ENCODE results near the gene FBF1. TPM values are rescaled to one million over a fixed set of nuclear protein-coding genes. Genes with fewer than 3 reads are reported as not detected.

Gene FBF1
- total RNA-seq, 1 donor from 2014 or later: 11.6 TPM

DNA sequence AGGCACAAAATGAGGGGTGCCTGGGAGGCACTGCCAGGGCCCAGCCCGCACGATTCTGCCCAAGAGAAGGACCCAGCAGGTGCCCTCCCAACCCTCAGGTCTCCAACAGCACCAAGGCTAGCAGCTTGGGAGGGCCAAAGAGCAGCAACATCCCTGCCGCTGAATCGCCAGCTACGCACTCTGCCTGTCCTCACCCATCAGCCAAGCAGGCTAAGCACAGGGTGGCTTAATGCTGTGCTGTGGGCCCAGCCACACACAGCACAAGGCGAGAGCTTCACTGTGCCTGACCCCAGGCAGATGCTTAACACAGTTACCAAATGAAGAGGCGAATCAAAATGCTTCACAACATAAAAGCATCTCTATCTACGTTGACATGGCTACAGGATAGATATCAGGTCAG, 25.6 kb downstream of the FBF1 start:
- no peak for DNase-seq

DNA sequence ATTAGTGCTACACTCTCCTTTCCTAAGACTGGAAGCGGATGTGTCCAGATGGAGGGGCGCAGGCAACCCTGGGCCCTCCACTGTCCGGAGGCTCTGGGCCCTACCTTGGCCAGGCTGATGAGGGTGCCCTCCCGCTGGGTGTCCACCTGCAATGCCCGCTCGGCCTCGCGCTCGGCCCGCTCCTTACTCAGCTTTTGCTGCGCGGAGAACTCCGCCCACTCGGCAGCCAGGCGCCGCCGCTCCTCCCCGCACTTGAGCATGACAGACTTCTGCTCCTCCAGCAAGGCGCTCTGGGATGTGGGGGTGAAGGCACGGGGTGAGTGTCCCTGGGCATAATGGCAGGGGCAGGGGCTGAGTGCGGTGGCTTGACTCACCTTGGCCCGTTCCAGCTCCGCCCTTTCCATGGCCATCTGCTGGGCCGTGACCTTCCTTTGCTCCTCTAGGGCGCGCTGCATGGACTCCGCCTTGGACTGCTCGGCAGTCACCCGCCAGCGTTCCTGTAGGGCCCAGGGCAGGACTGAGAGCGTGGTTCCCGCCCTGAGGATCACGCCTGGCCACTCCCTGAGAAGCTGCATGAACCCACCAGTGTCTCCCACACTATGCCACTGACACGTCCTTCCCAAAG, 26.1 kb downstream of the FBF1 start:
- DNase-seq: no peak

DNA sequence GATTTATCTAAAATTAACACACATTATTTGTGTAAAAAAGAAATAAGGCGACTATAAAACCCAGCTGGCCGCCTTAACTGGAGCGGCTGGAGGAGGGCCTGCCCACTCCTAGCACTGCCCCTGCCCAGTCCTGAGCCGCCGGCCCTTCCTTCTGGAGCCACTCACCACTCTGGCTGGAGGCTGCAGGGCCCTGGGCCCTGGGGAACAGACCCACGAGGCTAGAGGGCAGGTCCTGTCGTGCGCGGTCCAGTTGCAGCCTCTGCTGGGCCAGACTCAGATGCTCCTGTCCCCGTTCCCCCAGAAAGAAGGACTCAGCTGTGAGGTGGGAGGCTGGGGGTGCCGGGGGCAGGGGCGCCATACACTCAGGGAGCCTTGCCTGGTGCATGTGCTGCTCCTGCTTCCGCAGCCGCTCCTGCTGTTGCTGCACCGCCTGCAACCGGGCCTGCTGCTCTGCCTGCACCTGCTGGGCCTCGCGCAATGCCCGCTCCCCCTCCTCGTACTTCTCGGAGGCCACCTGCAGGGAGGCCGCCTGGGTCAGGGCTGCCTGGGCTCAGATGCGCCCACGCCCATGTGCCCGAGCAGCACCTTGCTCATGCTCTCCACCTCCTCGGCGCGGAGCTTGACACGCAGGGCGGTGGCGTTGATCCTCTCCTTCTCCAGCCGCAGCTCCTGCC, 27.2 kb downstream of the FBF1 start:
- DNase-seq: no peak

DNA sequence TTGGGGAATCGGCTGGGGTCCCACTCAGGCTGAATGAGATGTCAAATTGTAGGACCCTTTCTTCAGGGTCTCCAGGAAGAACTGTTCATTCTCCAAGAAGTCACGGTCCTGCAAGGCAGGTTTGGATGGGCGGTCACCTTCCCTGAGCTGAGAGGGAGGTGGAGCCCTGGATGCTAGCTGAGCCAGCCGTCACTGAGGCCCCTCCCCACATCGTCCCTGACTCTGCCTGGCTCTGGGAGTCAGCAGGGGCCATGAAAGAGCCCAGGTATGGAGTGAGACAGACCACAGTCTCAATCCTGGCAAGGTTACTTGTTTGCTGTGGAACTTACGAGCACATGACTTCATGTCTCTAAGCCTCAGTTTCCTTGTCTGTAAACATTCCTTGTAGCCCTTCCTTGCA, 30.1 kb downstream of the FBF1 start:
- DNase-seq: no peak

DNA sequence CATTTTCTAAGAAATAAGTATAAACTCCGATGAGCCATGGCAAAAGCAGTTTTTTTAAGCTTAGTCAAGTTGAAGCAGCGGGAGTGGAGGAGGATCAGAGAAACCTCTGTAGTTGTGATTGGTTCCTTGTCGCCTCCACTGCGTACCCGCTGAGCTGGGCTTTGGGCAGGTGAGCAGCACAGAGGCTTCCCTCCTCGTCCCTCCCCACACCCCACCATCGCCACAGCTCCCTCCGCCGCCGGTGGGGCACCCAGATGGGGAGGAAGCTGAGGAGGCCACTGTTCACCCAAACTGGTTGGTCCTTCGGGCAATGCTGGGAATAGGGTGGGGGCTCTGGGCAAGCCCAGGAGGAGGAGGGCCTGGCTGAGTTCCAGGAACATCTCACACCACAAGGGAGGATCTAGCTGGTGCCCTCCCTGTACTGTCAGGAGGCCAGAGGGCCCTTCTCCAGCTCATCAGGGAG, 31.0 kb downstream of the FBF1 start:
- DNase-seq: no peak

DNA sequence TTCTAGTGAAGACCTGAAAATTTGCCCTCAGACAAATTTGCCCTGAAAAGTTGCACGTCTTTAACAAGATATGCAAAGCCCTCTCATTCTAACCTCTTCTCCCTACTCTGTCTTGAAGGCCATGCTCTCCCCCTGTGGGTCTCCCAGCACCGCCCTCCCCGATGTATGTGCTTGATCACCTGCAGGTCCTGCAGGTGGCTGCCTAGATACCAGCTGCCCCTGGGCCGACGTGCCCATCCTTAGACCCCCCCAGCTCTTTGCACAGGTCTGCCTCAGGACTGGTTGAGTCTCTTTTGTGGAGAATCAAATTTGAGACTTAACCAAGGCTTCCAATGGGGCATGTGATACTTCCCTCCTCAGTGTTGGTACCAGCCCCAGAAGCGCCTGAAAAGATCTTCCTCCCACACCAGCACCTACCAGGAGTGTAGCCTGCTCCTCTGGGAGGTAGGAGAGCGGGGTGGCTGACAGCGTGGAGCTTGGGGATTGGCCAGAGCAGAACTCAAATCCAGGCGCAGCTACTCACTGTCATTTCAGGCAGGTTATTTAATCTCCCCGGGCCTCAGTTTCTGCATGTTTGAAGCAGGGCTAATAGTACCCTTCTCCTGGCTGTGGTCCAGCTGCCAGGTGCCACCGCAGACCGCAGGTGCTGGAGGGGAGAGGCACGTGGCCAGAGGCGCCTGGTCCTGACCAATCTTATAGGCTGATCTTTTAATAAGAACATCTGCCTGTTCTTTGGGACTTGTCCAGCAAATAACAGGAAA, 31.6 kb downstream of the FBF1 start:
- DNase-seq: no peak

DNA sequence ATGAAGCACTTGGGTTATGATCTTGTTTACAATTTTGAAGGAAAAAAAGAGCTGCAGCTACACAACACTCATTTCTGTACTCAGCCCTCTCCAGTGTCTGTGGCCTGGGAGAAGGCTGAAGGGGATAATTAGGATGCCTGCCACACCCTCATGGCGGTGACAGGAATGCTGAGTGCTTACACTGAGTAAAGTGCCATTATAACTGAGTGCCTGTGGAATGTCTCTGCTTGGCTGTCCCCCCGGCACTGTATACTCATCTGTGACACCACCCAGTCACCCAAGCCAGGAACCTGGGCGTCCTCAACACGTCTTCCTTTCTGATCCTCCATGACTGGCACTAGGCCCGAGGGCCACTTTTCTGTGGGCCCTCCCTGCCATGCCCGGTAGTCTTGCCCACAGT, 32.6 kb downstream of the FBF1 start:
- DNase-seq: no peak

DNA sequence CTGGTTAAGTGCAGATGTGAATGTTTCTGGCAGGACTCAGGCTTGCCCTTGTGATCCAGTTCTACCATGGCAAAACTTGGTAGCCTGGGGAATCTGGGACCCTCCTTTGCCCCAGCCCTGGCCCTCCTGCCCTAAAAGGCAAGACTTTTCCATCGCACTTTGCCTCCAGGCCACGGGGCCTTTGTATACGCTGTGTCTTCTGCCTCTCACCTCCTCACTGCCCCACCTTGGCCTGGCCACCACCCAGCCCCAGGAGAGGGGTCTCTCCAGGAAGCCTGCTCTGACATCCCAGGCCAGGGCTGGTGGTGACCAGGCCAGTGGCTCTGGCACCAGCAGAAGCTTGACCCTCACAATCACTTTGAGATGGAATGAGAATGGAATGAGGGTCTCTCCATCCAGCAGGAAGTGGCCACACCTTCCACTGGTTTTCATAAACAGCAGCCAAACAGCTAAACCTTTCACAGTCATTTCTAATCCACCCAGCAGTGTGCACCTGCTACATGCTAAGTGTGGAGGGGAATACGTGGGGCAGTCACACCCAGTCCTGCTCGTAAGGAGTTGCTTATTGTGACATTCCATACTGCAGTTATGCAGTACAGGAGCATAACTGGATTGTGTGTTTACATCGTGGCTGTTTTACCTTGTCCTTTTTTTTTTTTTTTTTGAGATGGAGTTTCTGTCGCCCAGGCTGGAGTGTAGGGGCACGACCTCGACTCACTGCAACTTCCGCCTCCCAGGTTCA, 34.5 kb downstream of the FBF1 start:
- DNase-seq: no peak

DNA sequence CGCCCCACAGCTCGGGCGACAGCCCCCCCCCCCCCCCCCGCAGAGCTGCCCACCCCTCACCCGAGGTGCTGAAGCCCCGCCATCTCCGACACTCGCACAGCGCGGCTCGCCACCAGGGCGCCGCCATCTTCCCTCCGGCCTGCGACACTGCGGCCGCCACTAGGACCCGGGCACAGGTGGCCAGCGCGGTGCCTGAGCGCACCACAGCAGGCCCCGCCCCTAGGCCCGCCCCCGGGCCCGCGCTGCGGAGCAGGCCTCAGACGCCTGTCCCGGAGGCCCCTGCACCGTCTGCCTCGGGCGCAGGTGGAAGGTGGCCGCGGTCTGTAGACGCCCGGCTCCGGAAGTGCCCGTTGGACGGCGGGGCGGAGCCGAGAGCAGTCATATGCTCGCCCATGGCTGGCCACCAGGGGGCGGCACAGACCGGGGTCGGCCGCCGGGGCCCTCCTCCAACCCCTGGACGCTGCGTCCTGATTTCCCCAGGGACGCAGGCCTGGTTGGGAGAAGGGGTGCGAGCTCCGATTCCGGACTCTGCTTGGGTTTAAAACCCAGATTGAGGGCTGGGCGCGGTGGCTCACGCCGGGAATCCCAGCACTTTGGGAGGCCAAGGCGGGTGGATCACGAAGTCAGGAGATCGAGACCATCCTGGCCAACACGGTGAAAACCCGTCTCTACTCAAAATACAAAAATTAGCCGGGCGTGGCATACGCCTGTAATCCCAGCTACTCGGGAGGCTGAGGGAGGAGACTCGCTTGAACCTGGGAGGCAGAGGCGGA, 35.9 kb downstream of the FBF1 start, which contains the start of gene MRPL38:
MRPL38 (minus strand) TSS at position 136 of the 773 bp plus-strand sequence; CDS start at position 127, 9 bp downstream.
- peak; percentile 96 for DNase-seq

DNA sequence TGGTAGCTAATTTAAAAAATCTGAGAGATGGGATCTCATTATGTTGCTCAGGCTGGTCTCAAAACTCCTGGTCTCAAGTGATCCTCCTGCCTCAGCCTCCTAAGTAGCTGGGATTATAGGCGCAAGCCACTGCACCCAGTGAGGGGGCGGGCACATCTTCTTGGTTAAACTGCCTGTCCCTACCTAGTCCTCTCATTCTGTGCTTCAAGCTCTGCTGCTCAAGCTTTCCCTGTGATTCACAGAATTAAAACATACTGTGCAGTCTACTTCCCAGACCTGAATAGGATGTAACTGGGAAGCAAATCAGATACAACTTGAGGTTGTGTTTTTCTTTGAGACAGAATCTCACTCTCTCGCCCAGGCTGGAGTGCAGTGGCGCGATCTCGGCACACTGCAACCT, 38.4 kb downstream of the FBF1 start:
- DNase-seq: no peak

DNA sequence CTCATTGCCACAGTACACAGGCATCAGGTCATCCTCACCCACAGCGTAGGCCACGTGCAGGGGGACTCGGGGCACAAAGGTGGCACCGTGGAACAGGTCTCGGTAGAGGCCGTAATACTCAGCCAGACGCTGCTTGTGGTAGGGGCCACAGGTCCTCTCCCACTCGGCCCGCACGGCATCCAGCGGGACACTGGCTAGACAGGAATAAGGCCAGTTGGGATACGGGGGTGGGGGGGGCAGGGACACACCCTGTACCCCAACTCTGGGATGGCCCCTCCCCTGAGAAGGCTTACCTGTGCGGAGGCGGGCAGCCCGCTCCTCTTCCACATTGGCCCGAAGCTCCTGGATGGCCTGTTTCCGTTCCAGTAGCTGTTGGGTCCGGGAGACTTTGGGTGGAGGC, 39.1 kb downstream of the FBF1 start:
- no peak for DNase-seq

DNA sequence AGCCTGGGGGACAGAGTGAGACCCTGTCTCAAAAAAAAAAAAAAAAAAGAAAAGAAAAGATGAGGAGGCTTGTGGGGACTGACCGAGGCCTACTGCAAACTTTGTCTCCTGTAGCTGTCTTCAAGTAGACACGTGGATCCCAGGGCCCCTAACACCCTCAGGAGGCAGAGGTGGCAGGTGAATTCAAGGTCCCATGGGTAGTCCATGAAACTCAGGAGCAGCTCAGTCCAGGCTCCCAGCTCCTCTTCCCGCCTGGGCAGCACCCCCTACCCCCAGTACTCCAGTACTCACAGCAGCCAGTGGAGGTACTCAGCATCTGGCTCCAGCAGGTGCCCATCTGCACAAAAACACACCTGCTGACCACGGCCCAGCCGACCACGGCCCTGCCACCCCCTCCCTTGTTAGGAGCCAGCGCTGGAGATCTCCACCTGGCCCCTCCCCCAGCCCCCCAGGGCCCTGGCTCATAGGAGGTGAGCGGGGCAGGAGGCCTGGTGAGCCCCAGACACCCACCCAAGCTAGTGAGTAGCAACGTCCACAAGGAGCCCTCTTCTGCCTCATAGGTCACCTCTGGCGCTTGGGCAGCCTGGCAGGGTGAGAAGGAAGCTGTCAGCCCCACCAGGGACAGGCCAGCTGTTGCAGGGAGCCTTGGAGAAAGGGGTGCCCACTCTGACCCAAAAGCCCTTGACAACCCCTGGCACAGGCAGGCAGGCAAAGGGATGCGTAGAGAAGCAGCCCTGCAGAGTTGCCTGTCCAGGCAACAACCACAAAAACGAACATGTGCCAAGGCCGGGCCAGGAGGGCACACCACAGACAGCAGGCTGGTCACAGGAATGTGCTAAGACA, 39.9 kb downstream of the FBF1 start:
- no peak for DNase-seq

DNA sequence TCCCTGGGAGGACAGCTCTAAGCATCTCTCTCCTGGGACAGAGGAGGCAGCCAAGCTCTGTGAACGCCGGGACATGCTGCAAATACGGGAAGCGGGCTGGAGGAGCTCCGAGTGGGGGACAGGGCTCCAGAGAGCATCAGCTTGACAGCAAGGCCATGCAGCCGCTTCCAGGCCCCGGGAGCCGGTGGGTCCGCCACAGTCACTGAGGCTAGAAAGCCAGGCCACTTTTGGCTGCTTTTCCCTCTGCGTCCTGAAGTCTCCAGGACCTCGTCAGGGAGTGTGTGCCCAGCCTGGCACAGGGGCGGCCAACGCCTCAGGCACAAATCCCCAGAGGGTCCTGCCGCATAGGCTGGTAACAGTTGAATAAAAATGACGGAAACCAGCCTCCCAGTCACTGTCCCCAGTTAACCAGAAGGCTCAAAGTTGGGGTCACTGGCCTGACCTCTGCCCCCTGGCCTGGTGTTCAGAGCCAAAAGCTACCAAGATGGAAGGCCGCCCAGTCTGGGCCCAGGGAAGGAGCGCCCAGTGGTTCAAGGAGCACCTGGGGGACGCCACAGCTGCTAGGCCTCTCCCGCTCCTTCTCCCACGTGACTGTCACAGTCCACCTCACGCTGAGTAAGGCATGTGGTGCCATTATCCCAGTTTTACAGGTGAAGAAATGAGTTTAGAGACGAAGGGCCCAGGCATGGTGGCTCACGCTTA, 40.9 kb downstream of the FBF1 start:
- DNase-seq: no peak

DNA sequence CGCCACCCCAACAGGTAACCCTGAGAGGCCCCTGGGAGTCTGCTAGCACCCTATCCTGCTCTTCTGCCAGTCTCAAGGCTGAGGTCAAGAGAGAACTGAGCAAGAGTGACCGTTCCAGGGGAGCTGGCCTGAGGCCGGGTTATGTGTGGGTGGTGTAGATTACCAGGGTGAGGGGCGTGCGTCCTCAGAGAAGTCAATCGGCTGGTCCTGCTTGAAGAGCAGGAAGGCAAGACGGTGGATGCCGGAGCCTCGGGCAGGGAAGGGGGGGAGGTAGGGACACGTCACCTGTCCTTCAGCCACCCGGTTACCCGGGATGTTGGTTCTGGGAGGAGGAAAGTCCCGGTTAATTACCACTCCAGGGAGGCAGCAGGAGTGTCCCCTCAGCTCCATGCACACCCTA, 41.5 kb downstream of the FBF1 start:
- DNase-seq: no peak

DNA sequence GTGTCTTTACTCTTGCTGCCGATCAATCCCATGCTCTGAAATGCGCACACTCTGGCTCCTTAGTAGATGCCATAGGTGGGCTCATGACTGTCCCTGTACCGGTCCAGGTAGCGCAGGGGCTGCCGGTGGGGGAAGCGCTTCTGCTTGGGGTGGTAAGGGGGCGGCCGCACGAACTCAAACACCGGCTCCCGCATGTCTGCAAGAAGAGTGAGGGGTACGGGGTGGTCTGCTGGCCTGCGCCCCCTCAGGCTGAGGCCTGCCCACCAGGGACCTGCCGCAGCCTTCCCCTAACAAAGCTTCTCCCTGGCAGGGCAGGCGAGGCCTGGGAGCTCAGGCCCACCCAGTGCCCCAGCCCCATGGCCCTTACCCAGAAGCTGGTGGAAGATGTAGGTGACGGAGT, 42.1 kb downstream of the FBF1 start:
- DNase-seq: no peak

DNA sequence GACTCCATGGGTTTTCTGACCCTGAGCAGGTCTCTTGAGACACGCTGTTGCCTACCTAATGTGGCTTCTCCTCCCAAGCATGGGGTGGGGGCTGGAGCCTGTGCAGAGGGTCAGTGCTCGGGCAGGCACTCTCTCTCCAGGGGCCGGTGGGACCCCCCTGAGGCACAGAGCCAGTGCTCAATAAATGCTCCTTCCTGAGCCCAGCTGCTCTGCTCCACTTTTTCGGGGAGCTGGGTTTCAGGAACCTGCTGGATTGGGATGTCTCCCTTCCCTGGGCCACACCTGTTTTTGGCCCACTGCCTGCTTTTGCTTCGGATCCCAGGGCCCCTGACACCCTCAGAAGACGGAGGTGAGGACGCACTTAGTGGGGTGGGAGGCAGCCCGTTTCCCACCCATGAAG, 42.8 kb downstream of the FBF1 start:
- DNase-seq: no peak

DNA sequence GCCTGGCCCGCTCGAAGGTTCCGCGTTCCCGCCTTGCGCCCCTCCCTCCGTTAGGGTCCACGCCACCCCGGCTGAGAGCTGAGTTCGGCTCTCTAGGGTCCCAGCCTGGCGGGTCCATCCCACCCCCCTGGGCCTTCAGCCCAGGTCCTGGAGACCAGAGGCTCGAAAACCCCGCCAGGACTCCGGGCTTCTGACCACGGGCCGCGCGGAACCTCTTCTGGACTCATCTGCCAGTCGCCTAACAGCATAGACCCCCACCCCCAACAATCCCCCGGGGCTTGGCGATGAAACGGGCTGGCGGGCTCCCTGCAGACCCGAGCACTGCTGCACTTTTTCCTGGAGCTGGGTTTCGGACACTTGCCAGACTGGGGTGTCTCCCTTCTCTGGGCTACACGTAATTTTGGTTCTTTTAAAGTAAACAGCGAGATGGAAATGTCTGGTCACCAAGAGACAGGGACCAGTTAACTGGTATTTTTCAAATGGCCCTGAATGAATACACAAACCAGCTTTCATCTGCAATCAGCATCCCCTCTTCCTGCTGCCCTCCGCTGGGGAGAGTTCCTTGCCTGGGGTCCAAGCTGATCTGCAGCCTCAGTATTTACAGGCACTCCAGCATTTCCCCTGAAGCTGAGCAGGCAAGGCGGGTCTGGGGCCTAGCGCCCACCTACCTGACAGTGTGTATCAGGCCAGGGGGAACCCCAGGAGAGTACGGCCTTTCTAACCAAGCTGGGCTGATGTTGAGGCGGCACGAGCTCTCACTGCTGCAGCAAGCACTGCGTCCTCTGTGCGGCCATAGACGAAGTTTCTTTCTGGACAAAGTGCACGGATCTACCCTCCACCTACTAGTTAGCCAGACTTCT, 43.5 kb downstream of the FBF1 start:
- no peak for DNase-seq

DNA sequence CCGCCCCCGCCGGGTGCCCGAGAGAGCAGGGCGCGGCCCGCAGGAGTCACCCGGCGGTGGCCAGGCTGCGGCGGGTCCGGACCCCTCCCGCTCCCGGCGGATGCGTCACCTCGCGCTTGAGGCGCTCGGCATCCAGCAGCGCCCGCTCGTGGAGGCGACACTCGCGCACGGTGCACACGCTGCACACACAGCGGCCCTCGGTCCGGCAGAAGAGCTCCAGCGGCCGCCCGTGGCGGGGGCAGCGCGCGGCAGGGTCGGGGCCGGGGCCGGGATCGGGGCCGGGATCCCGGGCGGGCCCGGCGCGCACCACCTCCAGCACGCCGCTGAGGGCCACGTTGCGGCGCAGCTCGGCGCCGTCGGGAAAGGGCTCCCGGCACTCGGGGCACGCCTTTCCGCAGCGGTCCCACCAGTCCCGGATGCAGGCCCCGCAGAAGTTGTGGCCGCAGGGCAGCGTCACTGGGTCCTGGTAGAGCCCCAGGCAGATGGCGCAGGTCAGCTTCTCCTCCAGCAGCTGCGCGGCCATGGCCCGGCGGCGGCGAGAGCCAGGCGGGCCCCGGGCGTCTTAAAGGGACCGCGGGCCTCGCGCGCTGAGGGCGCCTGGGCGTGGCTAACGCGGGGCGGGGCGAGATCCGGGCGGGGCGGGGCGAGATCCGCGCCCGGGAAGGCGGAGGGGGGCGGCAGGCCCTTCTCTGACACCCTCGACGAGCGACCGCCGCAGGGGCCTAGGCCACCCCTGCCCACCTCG, 44.3 kb downstream of the FBF1 start, which contains the start of gene TRIM65:
TRIM65 (minus strand) TSS at position 537 of the 745 bp plus-strand sequence; CDS start at position 523, 14 bp downstream.
- peak; percentile 83 for DNase-seq

Data from dermis blood vessel endothelial cell (primary cell).